HCT116 (cell line): ENCODE measurements around the gene ERC1. TPM values are rescaled to one million over a fixed set of nuclear protein-coding genes. Genes with fewer than 3 reads are reported as not detected.

Source experiments
- ATAC-seq: fragments of 200-7000 bp; cut with Tn5 transposase; 2 replicates; pipeline ENCODE4 v1.9.1; 2020; ENCODE audit warnings: mild to moderate bottlenecking, moderate library complexity
- BruUV-seq: library from RNA; stranded (reverse); fragments of 400-500 nt; replicated peaks from 2 replicates; lab custom pipeline; 2021; lab: Mats Ljungman, UMichigan
- CTCF ChIA-PET: fragments of 300-600 bp; sonication (Branson Sonifier 250); formaldehyde crosslinking; loops from one replicate; lab custom pipeline; 2021; ENCODE audit warnings: antibody characterized with exemption; lab: Charles Lee
- POLR2A ChIA-PET: fragments of 300-600, 350-600 bp; sonication (Branson Sonifier 250); formaldehyde crosslinking; loops from one replicate; lab custom pipeline; 2021; ENCODE audit warnings: antibody characterized with exemption; lab: Charles Lee
- RAD21 ChIA-PET, 2 experiments: fragments of 300-600 bp; sonication (Branson Sonifier 250); formaldehyde crosslinking; loops; one replicate each; lab custom pipeline; 2023; ENCODE audit warnings: low total read pairs in 2 of 2; ENCODE audit not compliant: uncharacterized antibody in 2 of 2, unreplicated experiment in 2 of 2, low non-redundant PET in 1 of 2; lab: Charles Lee
- DNase-seq: peaks from one replicate; pipeline ENCODE4 v3.0.0-alpha.2; 2010; ENCODE audit warnings: low read depth, low spot score
- H2AFZ ChIP-seq: fragments of 200-600 bp; shearing (Covaris generic), sonication (generic); 2 replicates; pipeline ENCODE4 v1.6.1; 2017; ENCODE audit warnings: low read depth, mixed run types, mixed read lengths, antibody characterized with exemption, low read length; ENCODE audit not compliant: poor library complexity, severe bottlenecking
- H3K27ac ChIP-seq: 2 replicates; pipeline ENCODE4 v1.5.1; 2012; ENCODE audit warnings: low read depth, low read length
- H3K27me3 ChIP-seq: fragments of 200-600 bp; sonication (generic); 2 replicates; pipeline ENCODE4 v1.6.1; 2016; ENCODE audit warnings: mixed run types, low read length, mixed read lengths; ENCODE audit not compliant: insufficient read depth
- H3K36me3 ChIP-seq, 2 experiments: fragments of 200-500 bp in 1 of 2; fragments of 200-600 bp in 1 of 2; sonication (Bioruptor generic) in 1 of 2; sonication (generic) in 1 of 2; 2 replicates each; pipeline versions ENCODE4 v1.5.1 to v1.6.1; 2014 to 2016; ENCODE audit warnings: low read length in 2 of 2, inconsistent platforms in 1 of 2, mixed read lengths in 1 of 2, mixed run types in 1 of 2; ENCODE audit not compliant: insufficient read depth in 2 of 2, control insufficient read depth in 1 of 2
- H3K4me1 ChIP-seq, 2 experiments: fragments of 200-600 bp in 1 of 2; sonication (generic) in 1 of 2; 2 replicates each; pipeline versions ENCODE4 v1.5.1 to v1.6.1; 2012 to 2017; ENCODE audit warnings: low read length in 2 of 2, inconsistent platforms in 1 of 2, mild to moderate bottlenecking in 1 of 2, mixed read lengths in 1 of 2, mixed run types in 1 of 2, moderate library complexity in 1 of 2; ENCODE audit not compliant: insufficient read depth in 2 of 2, control insufficient read depth in 1 of 2
- H3K4me2 ChIP-seq: fragments of 200-600 bp; sonication (generic); 2 replicates; pipeline ENCODE4 v1.6.1; 2017; ENCODE audit warnings: mixed run types, low read length, mixed read lengths
- H3K4me3 ChIP-seq, 2 experiments: fragments of 200-600 bp in 1 of 2; sonication (generic) in 1 of 2; replicated peaks in 1 of 2; 2 replicates each; pipeline ENCODE4 v1.5.1; 2011 to 2016; ENCODE audit warnings: low read length in 2 of 2, control low read depth in 1 of 2, low read depth in 1 of 2, mild to moderate bottlenecking in 1 of 2, mixed read lengths in 1 of 2, mixed run types in 1 of 2
- H3K79me2 ChIP-seq: fragments of 200-600 bp; sonication (generic); 2 replicates; pipeline ENCODE4 v1.6.1; 2017; ENCODE audit warnings: mild to moderate bottlenecking, mixed run types, low read length, moderate library complexity, mixed read lengths; ENCODE audit not compliant: insufficient read depth
- H3K9ac ChIP-seq: fragments of 200-600 bp; sonication (generic); 2 replicates; pipeline ENCODE4 v1.6.1; 2016; ENCODE audit warnings: low read length, mixed read lengths
- H3K9me2 ChIP-seq: fragments of 200-600 bp; sonication (generic), shearing (Covaris generic); 2 replicates; pipeline ENCODE4 v1.6.1; 2017; ENCODE audit warnings: mixed run types, mild to moderate bottlenecking, moderate library complexity; ENCODE audit not compliant: insufficient read depth
- H3K9me3 ChIP-seq, 2 experiments: fragments of 200-500 bp in 1 of 2; fragments of 200-600 bp in 1 of 2; sonication (Bioruptor generic) in 1 of 2; sonication (generic) in 1 of 2; 2 replicates each; pipeline ENCODE4 v1.6.1; 2014 to 2017; ENCODE audit warnings: low read length in 2 of 2, mixed read lengths in 2 of 2, inconsistent platforms in 1 of 2, low read depth in 1 of 2, mild to moderate bottlenecking in 1 of 2, mixed run types in 1 of 2, moderate library complexity in 1 of 2; ENCODE audit not compliant: control insufficient read depth in 1 of 2, insufficient read depth in 1 of 2
- H4K20me1 ChIP-seq: fragments of 200-600 bp; sonication (generic), shearing (Covaris generic); 2 replicates; pipeline ENCODE4 v1.6.1; 2017; ENCODE audit warnings: mixed run types, mild to moderate bottlenecking, moderate library complexity; ENCODE audit not compliant: insufficient read depth
- ATF3 ChIP-seq: IDR thresholded peaks from 2 replicates; pipeline ENCODE4 v1.6.1; 2012
- CBX3 ChIP-seq: IDR thresholded peaks from 2 replicates; pipeline ENCODE4 v1.6.1; 2012; ENCODE audit warnings: low read depth
- CEBPB ChIP-seq: IDR thresholded peaks from 2 replicates; pipeline ENCODE4 v1.6.1; 2012; ENCODE audit warnings: low read depth
- EGR1 ChIP-seq: IDR thresholded peaks from 2 replicates; pipeline ENCODE4 v1.6.1; 2012; ENCODE audit warnings: low read depth
- ELF1 ChIP-seq: IDR thresholded peaks from 2 replicates; pipeline ENCODE4 v1.6.1; 2012; ENCODE audit warnings: low read depth, borderline replicate concordance
- EZH2 ChIP-seq: fragments of 200-600 bp; sonication (generic); IDR thresholded peaks from 2 replicates; pipeline ENCODE4 v1.6.1; 2017; ENCODE audit warnings: antibody characterized with exemption, mixed run types
- EZH2phosphoT487 ChIP-seq: fragments of 200-600 bp; IDR thresholded peaks from 2 replicates; pipeline ENCODE4 v1.6.1; 2018; ENCODE audit warnings: antibody characterized with exemption, borderline replicate concordance
- FOSL1 ChIP-seq: IDR thresholded peaks from 2 replicates; pipeline ENCODE4 v1.6.1; 2012; ENCODE audit warnings: low read depth
- JUND ChIP-seq: IDR thresholded peaks from 2 replicates; pipeline ENCODE4 v1.6.1; 2012
- POLR2A ChIP-seq: IDR thresholded peaks from 2 replicates; pipeline ENCODE4 v1.7.0; 2011; ENCODE audit warnings: borderline replicate concordance; ENCODE audit not compliant: insufficient read depth, insufficient read length; ENCODE audit errors: extremely low read depth
- RAD21 ChIP-seq: IDR thresholded peaks from 2 replicates; pipeline ENCODE4 v1.6.1; 2012; ENCODE audit warnings: low read depth, mild to moderate bottlenecking
- SP1 ChIP-seq: IDR thresholded peaks from 2 replicates; pipeline ENCODE4 v1.6.1; 2012; ENCODE audit warnings: low read depth
- SRF ChIP-seq: IDR thresholded peaks from 2 replicates; pipeline ENCODE4 v1.6.1; 2012; ENCODE audit warnings: low read depth
- TCF7L2 ChIP-seq: IDR thresholded peaks from 2 replicates; pipeline ENCODE4 v1.7.0; 2011; ENCODE audit warnings: borderline replicate concordance, inconsistent platforms; ENCODE audit not compliant: insufficient read depth, insufficient read length; ENCODE audit errors: extremely low read depth
- YY1 ChIP-seq: IDR thresholded peaks from 2 replicates; pipeline ENCODE4 v1.6.1; 2011; ENCODE audit warnings: low read length, low read depth, moderate library complexity, mild to moderate bottlenecking; ENCODE audit not compliant: insufficient replicate concordance; ENCODE audit errors: extremely low read depth
- ZNF274 ChIP-seq: fragments of 200-500 bp; sonication (Bioruptor generic); IDR thresholded peaks from 2 replicates; pipeline ENCODE4 v1.6.1; 2014; ENCODE audit warnings: mild to moderate bottlenecking, low read depth, low read length, inconsistent platforms
- intact Hi-C: fragments of 100-400 bp; cut with micrococcal nuclease; formaldehyde crosslinking; loops from 2 replicates; pipeline ENCODE4 v1.10.0; 2022
- total RNA-seq: library from RNA; stranded (reverse); gene quantifications from one replicate; pipeline ENCODE4 v1.2.1, GENCODE V29; 2021; ENCODE audit not compliant: unreplicated experiment
- TF ChIP-seq, protein P1 (sequence below): IDR thresholded peaks from 2 replicates; pipeline ENCODE4 v1.6.1; 2012
- TF ChIP-seq, protein P2 (sequence below): IDR thresholded peaks from 2 replicates; pipeline ENCODE4 v1.6.1; 2012; ENCODE audit warnings: low read depth
- TF ChIP-seq, protein P3 (sequence below), 3 experiments: fragments of 200-600 bp in 1 of 3; sonication (generic) in 1 of 3; IDR thresholded peaks in 2 of 3; conservative IDR thresholded peaks in 1 of 3; 2 replicates each; pipeline ENCODE4 v1.5.1; 2012 to 2017; ENCODE audit warnings: low read depth in 2 of 3, low read length in 2 of 3, antibody characterized with exemption in 1 of 3, borderline replicate concordance in 1 of 3, control low read depth in 1 of 3, mild to moderate bottlenecking in 1 of 3, mixed read lengths in 1 of 3, mixed run types in 1 of 3, moderate library complexity in 1 of 3; ENCODE audit not compliant: insufficient read depth in 1 of 3

Gene ERC1
- total RNA-seq, 1 experiment from 2014 or later, result 41.9 TPM

DNA sequence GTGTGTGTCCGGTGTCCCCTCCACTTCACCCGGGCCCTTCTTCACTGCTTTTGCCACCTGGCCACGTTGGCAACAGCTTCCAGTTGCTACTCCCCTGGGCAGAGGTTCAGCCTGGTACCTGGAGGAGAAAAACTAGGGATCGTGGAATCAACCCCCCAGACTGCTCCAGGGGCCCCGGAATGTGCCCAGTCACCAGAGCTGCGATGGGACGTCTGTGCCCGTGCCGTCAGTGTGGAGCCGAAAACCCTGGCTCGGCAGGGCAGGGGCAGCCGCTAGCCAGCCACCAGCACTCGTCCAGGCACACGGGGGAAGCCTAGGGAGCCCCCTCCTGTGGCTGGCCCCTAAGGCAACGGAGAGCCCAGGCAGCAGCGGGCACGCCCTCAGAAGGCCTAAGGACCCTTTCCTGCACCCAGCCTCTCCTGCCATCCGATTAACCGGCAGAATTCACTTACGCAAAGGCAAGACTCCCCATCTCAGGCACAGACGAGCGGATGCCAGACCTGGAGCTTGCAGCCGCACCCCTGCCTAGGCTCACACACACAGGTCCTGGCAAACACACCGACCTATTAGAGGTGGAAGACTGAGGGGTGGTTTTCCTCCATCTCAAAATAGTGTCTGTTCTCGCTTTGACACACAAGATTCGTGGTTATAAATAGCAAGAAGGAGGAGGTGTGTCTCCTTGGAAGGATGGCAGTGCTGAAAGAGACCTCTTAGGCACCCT is 540.8 kb downstream of the ERC1 start:
- DNase-seq (no peak), ATAC-seq (no peak)
- intact Hi-C loops, result no loop called here
- Histone ChIP-seq H2AFZ (no peak overlapping the region), H3K9ac (no peak overlapping the region), H3K79me2 (no peaks in the 10 kb centered on the region), H3K4me1 (no peaks in the 10 kb centered on the region), H3K9me3 (no peaks in the 10 kb centered on the region), H3K4me2 (no peak overlapping the region), H3K27me3 (peaks cover 24% of the 10 kb centered on the region), H3K27ac (no peak overlapping the region), H4K20me1 (no peaks in the 10 kb centered on the region), H3K9me2 (no peaks in the 10 kb centered on the region), H3K4me3 (no peak overlapping the region), H3K36me3 (no peaks in the 10 kb centered on the region)
- BruUV-seq, result no TSS peak
- POLR2A ChIA-PET, result no interaction called here
- no peak for TF ChIP-seq POLR2A
- TF ChIP-seq ELF1, result no peak
- TF ChIP-seq ZNF274, result no peak
- TF ChIP-seq SRF, result no peak
- TF ChIP-seq EGR1, result no peak
- no peak for TF ChIP-seq YY1
- TF ChIP-seq CEBPB, result no peak
- no peak for TF ChIP-seq EZH2
- TF ChIP-seq CBX3, result no peak
- TF ChIP-seq RAD21, result no peak
- no peak for TF ChIP-seq FOSL1
- TF ChIP-seq ATF3, result no peak
- TF ChIP-seq TCF7L2, result no peak
- TF ChIP-seq, protein P1, sequence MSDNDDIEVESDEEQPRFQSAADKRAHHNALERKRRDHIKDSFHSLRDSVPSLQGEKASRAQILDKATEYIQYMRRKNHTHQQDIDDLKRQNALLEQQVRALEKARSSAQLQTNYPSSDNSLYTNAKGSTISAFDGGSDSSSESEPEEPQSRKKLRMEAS, result no peak
- TF ChIP-seq, protein P2, sequence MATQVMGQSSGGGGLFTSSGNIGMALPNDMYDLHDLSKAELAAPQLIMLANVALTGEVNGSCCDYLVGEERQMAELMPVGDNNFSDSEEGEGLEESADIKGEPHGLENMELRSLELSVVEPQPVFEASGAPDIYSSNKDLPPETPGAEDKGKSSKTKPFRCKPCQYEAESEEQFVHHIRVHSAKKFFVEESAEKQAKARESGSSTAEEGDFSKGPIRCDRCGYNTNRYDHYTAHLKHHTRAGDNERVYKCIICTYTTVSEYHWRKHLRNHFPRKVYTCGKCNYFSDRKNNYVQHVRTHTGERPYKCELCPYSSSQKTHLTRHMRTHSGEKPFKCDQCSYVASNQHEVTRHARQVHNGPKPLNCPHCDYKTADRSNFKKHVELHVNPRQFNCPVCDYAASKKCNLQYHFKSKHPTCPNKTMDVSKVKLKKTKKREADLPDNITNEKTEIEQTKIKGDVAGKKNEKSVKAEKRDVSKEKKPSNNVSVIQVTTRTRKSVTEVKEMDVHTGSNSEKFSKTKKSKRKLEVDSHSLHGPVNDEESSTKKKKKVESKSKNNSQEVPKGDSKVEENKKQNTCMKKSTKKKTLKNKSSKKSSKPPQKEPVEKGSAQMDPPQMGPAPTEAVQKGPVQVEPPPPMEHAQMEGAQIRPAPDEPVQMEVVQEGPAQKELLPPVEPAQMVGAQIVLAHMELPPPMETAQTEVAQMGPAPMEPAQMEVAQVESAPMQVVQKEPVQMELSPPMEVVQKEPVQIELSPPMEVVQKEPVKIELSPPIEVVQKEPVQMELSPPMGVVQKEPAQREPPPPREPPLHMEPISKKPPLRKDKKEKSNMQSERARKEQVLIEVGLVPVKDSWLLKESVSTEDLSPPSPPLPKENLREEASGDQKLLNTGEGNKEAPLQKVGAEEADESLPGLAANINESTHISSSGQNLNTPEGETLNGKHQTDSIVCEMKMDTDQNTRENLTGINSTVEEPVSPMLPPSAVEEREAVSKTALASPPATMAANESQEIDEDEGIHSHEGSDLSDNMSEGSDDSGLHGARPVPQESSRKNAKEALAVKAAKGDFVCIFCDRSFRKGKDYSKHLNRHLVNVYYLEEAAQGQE, result no peak
- TF ChIP-seq, protein P3, sequence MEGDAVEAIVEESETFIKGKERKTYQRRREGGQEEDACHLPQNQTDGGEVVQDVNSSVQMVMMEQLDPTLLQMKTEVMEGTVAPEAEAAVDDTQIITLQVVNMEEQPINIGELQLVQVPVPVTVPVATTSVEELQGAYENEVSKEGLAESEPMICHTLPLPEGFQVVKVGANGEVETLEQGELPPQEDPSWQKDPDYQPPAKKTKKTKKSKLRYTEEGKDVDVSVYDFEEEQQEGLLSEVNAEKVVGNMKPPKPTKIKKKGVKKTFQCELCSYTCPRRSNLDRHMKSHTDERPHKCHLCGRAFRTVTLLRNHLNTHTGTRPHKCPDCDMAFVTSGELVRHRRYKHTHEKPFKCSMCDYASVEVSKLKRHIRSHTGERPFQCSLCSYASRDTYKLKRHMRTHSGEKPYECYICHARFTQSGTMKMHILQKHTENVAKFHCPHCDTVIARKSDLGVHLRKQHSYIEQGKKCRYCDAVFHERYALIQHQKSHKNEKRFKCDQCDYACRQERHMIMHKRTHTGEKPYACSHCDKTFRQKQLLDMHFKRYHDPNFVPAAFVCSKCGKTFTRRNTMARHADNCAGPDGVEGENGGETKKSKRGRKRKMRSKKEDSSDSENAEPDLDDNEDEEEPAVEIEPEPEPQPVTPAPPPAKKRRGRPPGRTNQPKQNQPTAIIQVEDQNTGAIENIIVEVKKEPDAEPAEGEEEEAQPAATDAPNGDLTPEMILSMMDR (IDR thresholded peaks at IDR 0.05 in 2 of 3, conservative IDR thresholded peaks at IDR 0.05 in 1 of 3; ENCODE audit: borderline replicate concordance in 1 of 3, insufficient read depth in 1 of 3, low read depth in 2 of 3, low read length in 2 of 3), result no peak
- TF ChIP-seq JUND, result no peak
- no peak for TF ChIP-seq SP1
- no peak for TF ChIP-seq EZH2phosphoT487
- RAD21 ChIA-PET, result no interaction called here
- CTCF ChIA-PET, result no interaction called here
